Measurements from ENCODE around the gene IL1B. TPM values are rescaled to one million over a fixed set of nuclear protein-coding genes. Genes with fewer than 3 reads are reported as not detected.

Gene IL1B
- total RNA-seq, 3 donors from 2014 or later: 2.1 to 6.4 (median 4.2) TPM

- DNase-seq: no peak
- ATAC-seq: no peak
- H3K36me3 ChIP-seq (ENCODE audit: low read depth): no peaks in the 10 kb centered on the region
- no peak overlapping the region for H3K4me3 ChIP-seq
- intact Hi-C loops (cut with DNase I, micrococcal nuclease): no loop called here
- no peaks in the 10 kb centered on the region for H3K9me3 ChIP-seq
- peaks cover 10% of the 10 kb centered on the region for H3K4me1 ChIP-seq (ENCODE audit: low read depth)
- TF ChIP-seq, protein P1, sequence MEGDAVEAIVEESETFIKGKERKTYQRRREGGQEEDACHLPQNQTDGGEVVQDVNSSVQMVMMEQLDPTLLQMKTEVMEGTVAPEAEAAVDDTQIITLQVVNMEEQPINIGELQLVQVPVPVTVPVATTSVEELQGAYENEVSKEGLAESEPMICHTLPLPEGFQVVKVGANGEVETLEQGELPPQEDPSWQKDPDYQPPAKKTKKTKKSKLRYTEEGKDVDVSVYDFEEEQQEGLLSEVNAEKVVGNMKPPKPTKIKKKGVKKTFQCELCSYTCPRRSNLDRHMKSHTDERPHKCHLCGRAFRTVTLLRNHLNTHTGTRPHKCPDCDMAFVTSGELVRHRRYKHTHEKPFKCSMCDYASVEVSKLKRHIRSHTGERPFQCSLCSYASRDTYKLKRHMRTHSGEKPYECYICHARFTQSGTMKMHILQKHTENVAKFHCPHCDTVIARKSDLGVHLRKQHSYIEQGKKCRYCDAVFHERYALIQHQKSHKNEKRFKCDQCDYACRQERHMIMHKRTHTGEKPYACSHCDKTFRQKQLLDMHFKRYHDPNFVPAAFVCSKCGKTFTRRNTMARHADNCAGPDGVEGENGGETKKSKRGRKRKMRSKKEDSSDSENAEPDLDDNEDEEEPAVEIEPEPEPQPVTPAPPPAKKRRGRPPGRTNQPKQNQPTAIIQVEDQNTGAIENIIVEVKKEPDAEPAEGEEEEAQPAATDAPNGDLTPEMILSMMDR (IDR thresholded peaks at IDR 0.05): no peak
Observed at GRCh38 chr2:112830682-112831512, 5.7 kb downstream of the IL1B start.

- no peak for DNase-seq
- Histone ChIP-seq H3K9me3 (no peaks in the 10 kb centered on the region), H3K4me1 (ENCODE audit: low read depth) (peaks cover 10% of the 10 kb centered on the region), H3K4me3 (no peak overlapping the region), H3K36me3 (ENCODE audit: low read depth) (no peaks in the 10 kb centered on the region)
- TF ChIP-seq, protein P1 (IDR thresholded peaks at IDR 0.05): no peak
- intact Hi-C loops (cut with DNase I, micrococcal nuclease): no loop called here
- no peak for ATAC-seq
Observed at GRCh38 chr2:112829961-112830681, 6.5 kb downstream of the IL1B start.

- TF ChIP-seq, protein P1 (IDR thresholded peaks at IDR 0.05): no peak
- Histone ChIP-seq H3K9me3 (no peaks in the 10 kb centered on the region), H3K4me3 (no peak overlapping the region), H3K36me3 (ENCODE audit: low read depth) (no peaks in the 10 kb centered on the region), H3K4me1 (ENCODE audit: low read depth) (peaks cover 4% of the 10 kb centered on the region)
- ATAC-seq: no peak
- DNase-seq: no peak
- intact Hi-C loops (cut with DNase I, micrococcal nuclease): no loop called here
Observed at GRCh38 chr2:112829101-112829960, 7.2 kb downstream of the IL1B start.

- TF ChIP-seq, protein P1 (IDR thresholded peaks at IDR 0.05): no peak
- Histone ChIP-seq H3K36me3 (ENCODE audit: low read depth) (no peaks in the 10 kb centered on the region), H3K9me3 (no peaks in the 10 kb centered on the region), H3K4me3 (no peak overlapping the region), H3K4me1 (ENCODE audit: low read depth) (no peaks in the 10 kb centered on the region)
- intact Hi-C loops (cut with DNase I, micrococcal nuclease): no loop called here
- ATAC-seq (no peak), DNase-seq (no peak)
Observed at GRCh38 chr2:112828251-112828691, 8.3 kb downstream of the IL1B start.

DNA sequence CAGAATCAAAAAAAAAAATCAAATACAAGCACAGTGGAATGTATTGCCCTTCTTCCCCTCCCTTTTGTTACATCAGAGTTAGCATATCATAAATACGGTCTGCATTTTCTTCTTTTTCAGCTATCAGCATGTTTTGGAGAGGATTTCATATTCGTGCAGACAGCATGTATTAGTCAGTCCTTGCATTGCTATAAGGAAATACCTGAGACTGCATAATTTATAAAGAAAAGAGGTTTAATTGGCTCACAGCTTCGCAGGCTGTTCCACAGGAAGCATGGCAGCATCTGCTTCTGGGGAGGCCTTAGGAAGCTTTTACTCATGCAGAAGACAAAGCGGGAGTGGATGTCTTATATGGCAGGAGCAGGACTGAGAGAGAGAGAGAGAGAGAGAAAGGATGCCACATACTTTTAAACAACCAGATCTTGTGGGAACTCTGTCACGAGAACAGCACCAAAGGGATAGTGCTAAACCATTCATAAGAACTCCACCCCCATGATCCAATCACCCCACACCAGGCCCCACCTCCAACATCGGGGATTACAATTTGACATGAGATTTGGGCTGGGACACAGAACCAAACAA is 8.9 kb downstream of the IL1B start:
- no peaks in the 10 kb centered on the region for H3K36me3 ChIP-seq (ENCODE audit: low read depth)
- TF ChIP-seq, protein P1 (IDR thresholded peaks at IDR 0.05): no peak

More for the DNA sequence above, 8.9 kb downstream of the IL1B start:
- no peak overlapping the region for H3K4me3 ChIP-seq
- ATAC-seq (no peak), DNase-seq (no peak)
- intact Hi-C loops (cut with DNase I, micrococcal nuclease): no loop called here
- no peaks in the 10 kb centered on the region for H3K9me3 ChIP-seq
- no peaks in the 10 kb centered on the region for H3K4me1 ChIP-seq (ENCODE audit: low read depth)
